Psoas muscle (tissue), 8 donors: ENCODE measurements around the gene RNF150. TPM values are rescaled to one million over a fixed set of nuclear protein-coding genes. Genes with fewer than 3 reads are reported as not detected.

Experiments used
- ATAC-seq, 4 donors: fragments of 200-7000 bp; cut with Tn5 transposase; one replicate each; pipeline ENCODE4 v1.9.1; 2020; ENCODE audit warnings: moderate library complexity in 3 of 4, mild to moderate bottlenecking in 2 of 4
- DNase-seq, 2 donors: peaks; one replicate each; pipeline ENCODE4 v3.0.0-alpha.2; 2020
- H3K27ac ChIP-seq: fragments of 200-600 bp; one replicate; pipeline ENCODE4 v1.8.0; 2022
- H3K27me3 ChIP-seq, 3 donors: fragments of 200-600 bp in 1 of 3; one replicate each; pipeline versions ENCODE4 v1.6.1 to v1.8.0; 2013 to 2022; ENCODE audit warnings: low read length in 2 of 3, mild to moderate bottlenecking in 2 of 3, moderate library complexity in 1 of 3; ENCODE audit not compliant: insufficient read depth in 3 of 3
- H3K36me3 ChIP-seq, 2 donors: fragments of 200-600 bp in 1 of 2; one replicate each; pipeline versions ENCODE4 v1.6.1 to v1.8.0; 2013 to 2022; ENCODE audit warnings: low read depth in 1 of 2, mild to moderate bottlenecking in 1 of 2, moderate library complexity in 1 of 2; ENCODE audit not compliant: insufficient read depth in 1 of 2
- H3K4me1 ChIP-seq: fragments of 200-600 bp; one replicate; pipeline ENCODE4 v1.8.0; 2022
- H3K4me3 ChIP-seq: fragments of 200-600 bp; one replicate; pipeline ENCODE4 v1.8.0; 2022; ENCODE audit warnings: mild to moderate bottlenecking
- H3K9me3 ChIP-seq: fragments of 200-600 bp; one replicate; pipeline ENCODE4 v1.8.0; 2022
- CTCF ChIP-seq: fragments of 200-600 bp; IDR thresholded peaks from one replicate; pipeline ENCODE4 v1.8.0; 2022; ENCODE audit warnings: antibody characterized with exemption
- WGBS, 3 donors: extraction: QIAGEN DNeasy Blood & Tissue Kit; methylation state at CpG; one replicate each; pipeline versions ENCODE4 v1.1.6 to v1.1.7; 2013; 5-methylcytosine and 5-hydroxymethylcytosine counted together
- intact Hi-C, 2 donors: fragments of 100-400 bp; cut with DNase I; formaldehyde crosslinking; loops; one replicate each; pipeline versions ENCODE4 v1.11.0 to v1.14.2; 2022
- polyA plus RNA-seq, 3 donors: library from polyadenylated mRNA; stranded (reverse); fragments of 200-250 nt; gene quantifications; one replicate each; pipeline ENCODE4 v1.2.3, GENCODE V29; 2013
- total RNA-seq, 4 donors: library from RNA; stranded (reverse); fragmentation: NEBNext Ultra II Directional in 2 of 4; extraction: Animal tissue kit (Norgen Biotek cat#: 25700) in 2 of 4; gene quantifications; one replicate each; pipeline versions ENCODE4 v1.2.1 to v1.2.4, GENCODE V29; 2021 to 2023
- donor health status: healthy with polysubstance abuse.
- donor health status: DM: no; HTN: no; CAD: no; lungs with moderate emphysema.
- donor health status: Bipolar disorder and iron deficiency.
- donor health status: healthy.
- donor health status: DM: yes; HTN: yes; CAD: no.
- donor health status: DM: no; HTN: no; CAD: no.
- donor health status: DM: no; HTN: no; CAD: no.
- donor health status: DM: yes; HTN: yes; CAD: no.

RNF150 gene
- total and polyA plus RNA-seq, 7 donors = 0.78 to 12.6 (median 3.2) TPM

- Histone ChIP-seq H3K27me3 (no peaks in the 10 kb centered on the region), H3K9me3 (no peaks in the 10 kb centered on the region), H3K27ac (no peak overlapping the region), H3K4me3 (no peak overlapping the region), H3K36me3 (no peaks in the 10 kb centered on the region), H3K4me1 (no peaks in the 10 kb centered on the region)
- ATAC-seq = no peak
- intact Hi-C loops = no loop called here
- WGBS, 3 donors = 72 to 79% (median 75%) methylated on average over 1 of the region's 1 CpG
- DNase-seq = no peak
- no peak for TF ChIP-seq CTCF
These were observed 177.6 kb downstream of the RNF150 start for GRCh38 chr4:140955641-140956040.

DNA sequence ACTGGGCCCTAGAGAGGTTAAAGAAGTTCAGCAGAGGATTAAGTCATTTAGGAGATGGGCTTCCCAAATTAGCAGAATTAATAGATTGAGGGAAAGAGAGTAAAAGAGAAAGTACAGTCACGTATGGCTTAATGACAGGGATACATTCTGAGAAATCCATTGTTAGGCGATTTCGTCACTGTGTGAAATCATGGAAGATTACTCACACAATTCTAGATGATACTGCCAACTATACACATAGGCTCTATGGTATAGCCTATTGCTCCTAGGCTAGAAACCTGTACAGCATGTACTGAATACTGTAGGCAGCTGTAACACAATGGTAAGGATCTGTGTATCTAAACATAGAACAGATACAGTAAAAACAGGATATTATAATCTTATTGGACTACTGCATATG lies 180.6 kb downstream of the RNF150 start:
- H3K4me3 ChIP-seq = no peak overlapping the region

DNA sequence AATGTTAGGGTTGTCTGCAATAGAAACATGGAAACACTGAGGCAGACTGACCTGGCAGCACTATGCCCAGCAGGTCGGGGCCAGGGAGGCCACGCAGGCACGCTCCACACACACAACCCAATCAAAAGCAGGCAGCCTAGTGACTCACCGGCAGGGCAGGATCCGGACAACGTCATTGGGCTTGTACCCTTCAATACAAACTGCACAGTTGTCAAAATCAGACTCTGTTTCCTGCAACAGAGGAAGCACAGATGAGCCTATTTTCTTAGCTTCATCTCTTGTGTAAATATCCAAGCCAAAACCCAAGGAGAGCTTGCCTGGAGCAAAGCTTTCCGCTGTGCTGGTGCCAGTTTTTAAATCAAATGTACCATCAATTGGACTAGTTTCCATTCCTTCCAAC lies 185.8 kb downstream of the RNF150 start:
- no peak overlapping the region for H3K27ac ChIP-seq
- TF ChIP-seq CTCF = no peak

More for the DNA sequence above, 180.6 kb downstream of the RNF150 start:
- intact Hi-C loops = no loop called here
- Histone ChIP-seq H3K4me1 (no peaks in the 10 kb centered on the region), H3K36me3 (no peaks in the 10 kb centered on the region), H3K27me3 (no peaks in the 10 kb centered on the region), H3K9me3 (no peaks in the 10 kb centered on the region), H3K27ac (no peak overlapping the region)
- no peak for ATAC-seq
- WGBS, 3 donors = 88 to 96% (median 92%) methylated on average over 3 of the region's 3 CpGs
- DNase-seq = no peak
- no peak for TF ChIP-seq CTCF

DNA sequence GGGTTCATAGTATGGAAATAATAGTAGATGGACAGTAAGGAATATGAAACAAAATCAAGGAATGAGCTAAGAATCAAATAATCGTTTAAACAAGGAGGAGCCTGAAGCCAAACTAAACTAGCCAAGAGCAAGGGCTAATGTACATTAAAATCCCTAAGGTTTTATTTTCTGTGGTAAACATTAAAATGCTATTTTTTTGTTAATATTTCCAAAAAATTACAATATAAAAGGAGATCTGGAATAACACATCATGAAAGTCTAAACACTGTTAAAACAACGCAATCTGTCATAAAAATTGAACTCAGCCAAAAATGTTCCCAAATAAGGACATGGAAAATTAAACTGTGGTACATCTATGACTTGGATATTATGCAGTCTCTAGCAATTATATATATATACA lies 188.2 kb downstream of the RNF150 start:
- no peaks in the 10 kb centered on the region for H3K9me3 ChIP-seq
- no peak overlapping the region for H3K4me3 ChIP-seq
- WGBS, 3 donors = 72 to 76% (median 75%) methylated on average over 2 of the region's 2 CpGs
- DNase-seq = no peak
- no peaks in the 10 kb centered on the region for H3K27me3 ChIP-seq
- no peak overlapping the region for H3K27ac ChIP-seq
- no peak for ATAC-seq
- no peaks in the 10 kb centered on the region for H3K36me3 ChIP-seq
- no peak for TF ChIP-seq CTCF
- peaks cover 6% of the 10 kb centered on the region for H3K4me1 ChIP-seq
- intact Hi-C loops = no loop called here

More for the DNA sequence above, 185.8 kb downstream of the RNF150 start:
- peaks cover 6% of the 10 kb centered on the region for H3K4me1 ChIP-seq
- peak in 1 of 2 donors; percentile 17 for DNase-seq
- peak in 2 of 4 donors; percentile 44 to 77 for ATAC-seq
- H3K9me3 ChIP-seq = no peaks in the 10 kb centered on the region
- WGBS, 3 donors = 64 to 82% (median 68%) methylated on average over 7 of the region's 7 CpGs
- intact Hi-C loops = no loop called here
- no peaks in the 10 kb centered on the region for H3K36me3 ChIP-seq
- no peaks in the 10 kb centered on the region for H3K27me3 ChIP-seq
- H3K4me3 ChIP-seq = no peak overlapping the region

DNA sequence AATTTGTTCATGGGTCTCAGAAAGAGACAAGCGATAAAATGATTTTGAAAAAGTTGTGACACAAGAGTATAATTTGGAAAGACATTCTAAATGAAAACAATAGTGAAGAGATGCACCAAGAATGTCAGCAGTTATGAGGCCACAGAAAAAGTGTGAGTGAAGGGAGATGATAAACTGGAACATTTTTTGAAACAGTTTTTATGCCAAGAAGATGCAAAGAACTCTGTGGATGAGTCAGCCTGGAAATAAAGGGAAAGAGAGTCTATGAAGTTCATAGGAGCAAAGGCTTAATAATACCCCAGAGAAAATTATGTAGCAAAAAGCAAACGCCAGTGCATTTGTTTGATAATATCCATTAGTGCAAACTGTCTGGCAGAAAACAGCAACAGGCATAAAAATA lies 188.7 kb downstream of the RNF150 start:
- no peak overlapping the region for H3K27ac ChIP-seq
- TF ChIP-seq CTCF = no peak
- intact Hi-C loops = loop anchor here in 1 of 2 donors (5.0 kb wide), 1 partner anchor 33 kb away; no protein-coding TSS in a partner anchor
- H3K4me3 ChIP-seq = no peak overlapping the region
- no peaks in the 10 kb centered on the region for H3K9me3 ChIP-seq
- no peaks in the 10 kb centered on the region for H3K36me3 ChIP-seq
- peaks cover 10% of the 10 kb centered on the region for H3K4me1 ChIP-seq
- ATAC-seq = no peak
- 55 to 75% (median 67%) methylated on average over 2 of the region's 2 CpGs for WGBS, 3 donors
- DNase-seq = no peak
- no peaks in the 10 kb centered on the region for H3K27me3 ChIP-seq
